Right lobe of liver (tissue), 4 donors: ENCODE measurements around the gene ARRDC4.

Experiments
- POLR2A ChIP-seq: fragments of 450-650 bp; IDR thresholded peaks from one replicate; pipeline ENCODE4 v1.6.1; 2017; ENCODE audit warnings: antibody characterized with exemption, mild to moderate bottlenecking
- TF ChIP-seq, protein P1 (sequence below), 4 donors: fragments of 200-600 bp in 3 of 4; fragments of 450-650 bp in 1 of 4; IDR thresholded peaks; one replicate each; pipeline versions ENCODE4 v1.5.1 to v1.8.0; 2016 to 2022; ENCODE audit warnings: antibody characterized with exemption in 4 of 4, mild to moderate bottlenecking in 2 of 4
- donor health status: DM: no; HTN: no; CAD: no.
- donor health status: DM: no; HTN: no; CAD: no.
- donor health status: DM: no; HTN: yes; CAD: no.

DNA sequence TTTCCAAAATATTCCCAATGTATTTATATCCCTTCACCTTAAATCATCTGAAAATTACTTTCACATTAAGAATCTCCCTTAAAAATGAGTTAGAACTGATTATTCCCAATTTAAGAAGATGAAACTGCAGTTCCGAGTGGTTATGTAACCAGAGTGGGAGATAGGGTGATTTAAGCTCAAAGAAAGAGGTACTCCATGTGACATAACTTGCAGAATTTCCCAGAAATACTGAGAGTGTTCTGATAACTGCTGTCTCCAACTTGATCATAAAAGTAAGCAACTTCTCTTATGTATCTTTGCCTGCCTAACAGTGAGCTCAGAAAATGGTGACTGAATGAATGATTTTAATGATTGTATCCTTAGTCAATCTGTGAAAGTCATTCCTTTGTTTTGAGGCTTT is 32.3 kb downstream of the ARRDC4 start:
- TF ChIP-seq, protein P1, sequence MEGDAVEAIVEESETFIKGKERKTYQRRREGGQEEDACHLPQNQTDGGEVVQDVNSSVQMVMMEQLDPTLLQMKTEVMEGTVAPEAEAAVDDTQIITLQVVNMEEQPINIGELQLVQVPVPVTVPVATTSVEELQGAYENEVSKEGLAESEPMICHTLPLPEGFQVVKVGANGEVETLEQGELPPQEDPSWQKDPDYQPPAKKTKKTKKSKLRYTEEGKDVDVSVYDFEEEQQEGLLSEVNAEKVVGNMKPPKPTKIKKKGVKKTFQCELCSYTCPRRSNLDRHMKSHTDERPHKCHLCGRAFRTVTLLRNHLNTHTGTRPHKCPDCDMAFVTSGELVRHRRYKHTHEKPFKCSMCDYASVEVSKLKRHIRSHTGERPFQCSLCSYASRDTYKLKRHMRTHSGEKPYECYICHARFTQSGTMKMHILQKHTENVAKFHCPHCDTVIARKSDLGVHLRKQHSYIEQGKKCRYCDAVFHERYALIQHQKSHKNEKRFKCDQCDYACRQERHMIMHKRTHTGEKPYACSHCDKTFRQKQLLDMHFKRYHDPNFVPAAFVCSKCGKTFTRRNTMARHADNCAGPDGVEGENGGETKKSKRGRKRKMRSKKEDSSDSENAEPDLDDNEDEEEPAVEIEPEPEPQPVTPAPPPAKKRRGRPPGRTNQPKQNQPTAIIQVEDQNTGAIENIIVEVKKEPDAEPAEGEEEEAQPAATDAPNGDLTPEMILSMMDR (IDR thresholded peaks at IDR 0.05): no peak
- no peak for TF ChIP-seq POLR2A
